Measurements from ENCODE around the gene RCCD1. TPM values are rescaled to one million over a fixed set of nuclear protein-coding genes. Genes with fewer than 3 reads are reported as not detected.

Gene RCCD1
- total RNA-seq, 1 donor, result 1.3 TPM

GRCh38 chr15:90959894-90960293, 5.2 kb downstream of the RCCD1 start:
- Histone ChIP-seq H3K4me1 (ENCODE audit: insufficient read depth, low read length) (peaks cover 18% of the 10 kb centered on the region), H3K27me3 (ENCODE audit: insufficient read depth, low read length) (no peaks in the 10 kb centered on the region), H3K9me3 (ENCODE audit: low read depth, low read length) (no peaks in the 10 kb centered on the region), H3K4me3 (ENCODE audit: low read length) (no peak overlapping the region)

GRCh38 chr15:90960298-90961091, 5.8 kb downstream of the RCCD1 start:
- peaks cover 12% of the 10 kb centered on the region for H3K4me1 ChIP-seq (ENCODE audit: insufficient read depth, low read length)
- no peaks in the 10 kb centered on the region for H3K9me3 ChIP-seq (ENCODE audit: low read depth, low read length)
- H3K4me3 ChIP-seq (ENCODE audit: low read length), result no peak overlapping the region
- H3K27me3 ChIP-seq (ENCODE audit: insufficient read depth, low read length), result no peaks in the 10 kb centered on the region

GRCh38 chr15:90962021-90962420, 7.3 kb downstream of the RCCD1 start:
- H3K9me3 ChIP-seq (ENCODE audit: low read depth, low read length), result no peaks in the 10 kb centered on the region
- no peak overlapping the region for H3K4me3 ChIP-seq (ENCODE audit: low read length)
- H3K27me3 ChIP-seq (ENCODE audit: insufficient read depth, low read length), result no peaks in the 10 kb centered on the region
- H3K4me1 ChIP-seq (ENCODE audit: insufficient read depth, low read length), result no peaks in the 10 kb centered on the region

DNA sequence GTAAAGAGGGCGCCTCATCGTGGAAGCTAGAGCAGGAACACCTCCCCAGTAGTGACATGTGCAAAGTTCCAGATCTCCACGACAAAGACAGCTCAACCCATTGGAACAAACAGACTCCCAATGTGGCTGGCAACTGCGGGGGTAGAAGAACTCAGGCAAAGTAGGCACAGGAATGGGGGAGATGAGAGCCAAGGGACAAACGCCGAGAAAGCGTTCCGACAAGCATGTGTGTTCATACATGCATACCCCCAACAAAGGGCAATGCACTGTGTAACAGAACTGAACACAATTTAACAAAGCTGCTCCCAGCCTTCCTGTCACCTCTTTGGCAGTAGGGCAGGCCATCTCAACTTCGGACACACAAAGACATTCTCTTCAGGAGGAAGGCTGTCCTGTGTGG, 11.6 kb downstream of the RCCD1 start:
- no peaks in the 10 kb centered on the region for H3K9me3 ChIP-seq (ENCODE audit: low read depth, low read length)
- H3K27me3 ChIP-seq (ENCODE audit: insufficient read depth, low read length), result no peaks in the 10 kb centered on the region
- no peaks in the 10 kb centered on the region for H3K4me1 ChIP-seq (ENCODE audit: insufficient read depth, low read length)
- no peak overlapping the region for H3K4me3 ChIP-seq (ENCODE audit: low read length)

- H3K4me3 ChIP-seq (ENCODE audit: low read length), result no peak overlapping the region
- no peaks in the 10 kb centered on the region for H3K4me1 ChIP-seq (ENCODE audit: insufficient read depth, low read length)
- H3K27me3 ChIP-seq (ENCODE audit: insufficient read depth, low read length), result no peaks in the 10 kb centered on the region
- H3K9me3 ChIP-seq (ENCODE audit: low read depth, low read length), result no peaks in the 10 kb centered on the region
Measured at GRCh38 chr15:90967206-90967605, 12.5 kb downstream of the RCCD1 start.

DNA sequence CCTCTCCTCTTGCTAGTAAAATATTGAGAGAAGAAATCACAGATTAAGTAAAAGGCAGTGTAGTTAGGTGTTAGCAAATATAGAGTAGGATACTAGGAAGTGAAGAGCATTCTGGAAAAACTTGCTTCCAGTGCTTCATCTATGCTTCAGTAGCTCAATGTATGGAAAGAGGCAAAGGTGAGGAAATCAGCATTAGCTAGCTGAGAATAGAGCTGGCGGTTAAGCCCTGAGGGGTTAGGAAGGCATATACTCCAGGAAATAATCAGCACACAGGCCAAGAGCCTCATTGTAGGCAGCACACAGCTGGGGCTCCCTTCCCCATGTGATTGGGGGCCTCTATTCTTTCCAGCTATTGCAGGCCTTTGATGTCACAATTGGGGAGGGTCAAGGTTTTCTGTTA, 13.8 kb downstream of the RCCD1 start:
- Histone ChIP-seq H3K4me1 (ENCODE audit: insufficient read depth, low read length) (no peaks in the 10 kb centered on the region), H3K27me3 (ENCODE audit: insufficient read depth, low read length) (no peaks in the 10 kb centered on the region), H3K4me3 (ENCODE audit: low read length) (no peak overlapping the region), H3K9me3 (ENCODE audit: low read depth, low read length) (no peaks in the 10 kb centered on the region)

- H3K9me3 ChIP-seq (ENCODE audit: low read depth, low read length), result no peaks in the 10 kb centered on the region
- no peaks in the 10 kb centered on the region for H3K4me1 ChIP-seq (ENCODE audit: insufficient read depth, low read length)
- no peaks in the 10 kb centered on the region for H3K27me3 ChIP-seq (ENCODE audit: insufficient read depth, low read length)
- no peak overlapping the region for H3K4me3 ChIP-seq (ENCODE audit: low read length)
Measured at GRCh38 chr15:90970274-90970673, 15.6 kb downstream of the RCCD1 start.

- no peaks in the 10 kb centered on the region for H3K4me1 ChIP-seq (ENCODE audit: insufficient read depth, low read length)
- H3K4me3 ChIP-seq (ENCODE audit: low read length), result no peak overlapping the region
- H3K9me3 ChIP-seq (ENCODE audit: low read depth, low read length), result no peaks in the 10 kb centered on the region
- H3K27me3 ChIP-seq (ENCODE audit: insufficient read depth, low read length), result no peaks in the 10 kb centered on the region
Measured at GRCh38 chr15:90972133-90972532, 17.4 kb downstream of the RCCD1 start.

GRCh38 chr15:90974216-90974615, 19.5 kb downstream of the RCCD1 start:
- Histone ChIP-seq H3K9me3 (ENCODE audit: low read depth, low read length) (no peaks in the 10 kb centered on the region), H3K4me1 (ENCODE audit: insufficient read depth, low read length) (no peaks in the 10 kb centered on the region), H3K27me3 (ENCODE audit: insufficient read depth, low read length) (no peaks in the 10 kb centered on the region), H3K4me3 (ENCODE audit: low read length) (no peak overlapping the region)

GRCh38 chr15:90979582-90979981, 24.9 kb downstream of the RCCD1 start:
- Histone ChIP-seq H3K4me3 (ENCODE audit: low read length) (no peak overlapping the region), H3K9me3 (ENCODE audit: low read depth, low read length) (no peaks in the 10 kb centered on the region), H3K4me1 (ENCODE audit: insufficient read depth, low read length) (peaks cover 13% of the 10 kb centered on the region), H3K27me3 (ENCODE audit: insufficient read depth, low read length) (no peaks in the 10 kb centered on the region)

GRCh38 chr15:90981681-90982080, 27.0 kb downstream of the RCCD1 start:
- H3K4me3 ChIP-seq (ENCODE audit: low read length), result no peak overlapping the region
- no peaks in the 10 kb centered on the region for H3K9me3 ChIP-seq (ENCODE audit: low read depth, low read length)
- no peaks in the 10 kb centered on the region for H3K27me3 ChIP-seq (ENCODE audit: insufficient read depth, low read length)
- peaks cover 13% of the 10 kb centered on the region for H3K4me1 ChIP-seq (ENCODE audit: insufficient read depth, low read length)

GRCh38 chr15:90982135-90982534, 27.5 kb downstream of the RCCD1 start:
- Histone ChIP-seq H3K4me1 (ENCODE audit: insufficient read depth, low read length) (peaks cover 13% of the 10 kb centered on the region), H3K9me3 (ENCODE audit: low read depth, low read length) (no peaks in the 10 kb centered on the region), H3K27me3 (ENCODE audit: insufficient read depth, low read length) (no peaks in the 10 kb centered on the region), H3K4me3 (ENCODE audit: low read length) (no peak overlapping the region)

DNA sequence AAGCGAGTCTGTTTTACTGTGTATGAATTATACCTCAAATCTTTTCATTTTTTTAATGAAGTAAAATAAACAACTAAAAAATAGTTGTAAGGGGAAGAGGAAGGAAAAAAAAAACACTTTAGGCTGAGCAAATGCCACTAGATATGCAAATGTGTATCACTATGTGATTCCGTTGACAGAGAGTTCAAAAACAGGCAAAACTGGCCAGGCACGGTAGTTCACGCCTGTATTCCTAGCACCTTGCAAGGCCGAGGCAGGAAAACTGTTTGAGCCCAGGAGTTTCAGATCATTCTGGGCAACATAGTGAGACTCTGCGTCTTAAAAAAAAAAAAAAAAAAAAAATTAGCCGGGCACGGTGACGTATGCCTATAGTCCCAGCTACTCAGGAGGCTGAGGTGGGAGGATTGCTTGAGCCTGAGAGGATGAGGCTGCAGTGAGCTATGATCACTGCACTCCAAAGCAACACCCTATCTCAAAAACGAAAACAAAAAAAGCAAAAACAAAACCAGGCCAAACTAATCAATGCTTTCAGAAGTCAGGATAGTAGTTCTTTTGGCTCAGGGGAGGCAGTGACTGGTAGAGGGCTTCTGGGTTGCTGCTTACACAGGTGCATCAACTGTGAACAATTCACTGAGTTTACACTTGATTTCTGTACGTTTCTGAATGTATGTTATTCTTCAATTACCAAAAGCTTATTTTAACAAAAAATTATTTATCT, 32.3 kb downstream of the RCCD1 start:
- Histone ChIP-seq H3K27me3 (ENCODE audit: insufficient read depth, low read length) (no peaks in the 10 kb centered on the region), H3K4me1 (ENCODE audit: insufficient read depth, low read length) (peaks cover 26% of the 10 kb centered on the region), H3K4me3 (ENCODE audit: low read length) (no peak overlapping the region), H3K9me3 (ENCODE audit: low read depth, low read length) (no peaks in the 10 kb centered on the region)

- H3K4me1 ChIP-seq (ENCODE audit: insufficient read depth, low read length), result peaks cover 21% of the 10 kb centered on the region
- H3K4me3 ChIP-seq (ENCODE audit: low read length), result no peak overlapping the region
- no peaks in the 10 kb centered on the region for H3K27me3 ChIP-seq (ENCODE audit: insufficient read depth, low read length)
Measured at GRCh38 chr15:90987561-90988141, 33.0 kb downstream of the RCCD1 start.

GRCh38 chr15:90988296-90988695, 33.6 kb downstream of the RCCD1 start:
- Histone ChIP-seq H3K9me3 (ENCODE audit: low read depth, low read length) (no peaks in the 10 kb centered on the region), H3K4me3 (ENCODE audit: low read length) (no peak overlapping the region), H3K4me1 (ENCODE audit: insufficient read depth, low read length) (peaks cover 26% of the 10 kb centered on the region), H3K27me3 (ENCODE audit: insufficient read depth, low read length) (no peaks in the 10 kb centered on the region)

More at GRCh38 chr15:90987561-90988141, 33.0 kb downstream of the RCCD1 start:
- no peaks in the 10 kb centered on the region for H3K9me3 ChIP-seq (ENCODE audit: low read depth, low read length)

All from mononuclear cell (primary cell).